Daoy (cell line): ENCODE measurements around the gene MOB3B. TPM values are rescaled to one million over a fixed set of nuclear protein-coding genes. Genes with fewer than 3 reads are reported as not detected.
"Not testable (repeated sequence)": the region's sequence is repeated elsewhere in the genome, so short reads cannot be mapped to it uniquely, and the experiment has no call there.

Source experiments
- DNase-seq: peaks from one replicate; pipeline ENCODE4 v3.0.0-alpha.2; 2015; ENCODE audit warnings: low read depth
- total RNA-seq: library from RNA; depleted of rRNA; stranded (reverse); fragments of >200 nt; shearing (Covaris generic); gene quantifications from 2 replicates; pipeline ENCODE4 v1.2.3, GENCODE V29; 2014

MOB3B gene
- total RNA-seq, 1 experiment from 2014 or later: 0.91 TPM

GRCh38 chr9:27518809-27519208 is 10.8 kb downstream of the MOB3B start:
- DNase-seq: no peak

GRCh38 chr9:27518006-27518405 is 11.6 kb downstream of the MOB3B start:
- no peak for DNase-seq

- no peak for DNase-seq
Observed at GRCh38 chr9:27514551-27514950, 15.1 kb downstream of the MOB3B start.

GRCh38 chr9:27511771-27512170 is 17.8 kb downstream of the MOB3B start:
- DNase-seq: no peak

GRCh38 chr9:27510780-27511179 is 18.8 kb downstream of the MOB3B start:
- no peak for DNase-seq

- no peak for DNase-seq
Observed at GRCh38 chr9:27506981-27507380, 22.6 kb downstream of the MOB3B start.

GRCh38 chr9:27505744-27506161 is 23.9 kb downstream of the MOB3B start:
- DNase-seq: peak; percentile 51

- no peak for DNase-seq
Observed at GRCh38 chr9:27504259-27504658, 25.4 kb downstream of the MOB3B start.

- no peak for DNase-seq
Observed at GRCh38 chr9:27503623-27504022, 26.0 kb downstream of the MOB3B start.

- not testable (repeated sequence) for DNase-seq
Observed at GRCh38 chr9:27500902-27501301, 28.7 kb downstream of the MOB3B start.

- peak; percentile 73 for DNase-seq
Observed at GRCh38 chr9:27499451-27499850, 30.2 kb downstream of the MOB3B start.

- DNase-seq: no peak
Observed at GRCh38 chr9:27497883-27498417, 31.7 kb downstream of the MOB3B start.

- DNase-seq: no peak
Observed at GRCh38 chr9:27496135-27496504, 33.5 kb downstream of the MOB3B start.

GRCh38 chr9:27495480-27496134 is 34.0 kb downstream of the MOB3B start:
- DNase-seq: no peak

- DNase-seq: no peak
Observed at GRCh38 chr9:27491154-27491553, 38.5 kb downstream of the MOB3B start.

GRCh38 chr9:27489087-27489876 is 40.3 kb downstream of the MOB3B start:
- DNase-seq: no peak

GRCh38 chr9:27487927-27488326 is 41.7 kb downstream of the MOB3B start:
- no peak for DNase-seq

- DNase-seq: no peak
Observed at GRCh38 chr9:27487128-27487640, 42.4 kb downstream of the MOB3B start.

- no peak for DNase-seq
Observed at GRCh38 chr9:27485158-27485557, 44.5 kb downstream of the MOB3B start.

- DNase-seq: no peak
Observed at GRCh38 chr9:27483576-27483975, 46.0 kb downstream of the MOB3B start.

- no peak for DNase-seq
Observed at GRCh38 chr9:27482709-27483108, 46.9 kb downstream of the MOB3B start.

GRCh38 chr9:27478322-27478721 is 51.3 kb downstream of the MOB3B start:
- DNase-seq: no peak
